Measurements from ENCODE around the gene KIF21A.

DNA sequence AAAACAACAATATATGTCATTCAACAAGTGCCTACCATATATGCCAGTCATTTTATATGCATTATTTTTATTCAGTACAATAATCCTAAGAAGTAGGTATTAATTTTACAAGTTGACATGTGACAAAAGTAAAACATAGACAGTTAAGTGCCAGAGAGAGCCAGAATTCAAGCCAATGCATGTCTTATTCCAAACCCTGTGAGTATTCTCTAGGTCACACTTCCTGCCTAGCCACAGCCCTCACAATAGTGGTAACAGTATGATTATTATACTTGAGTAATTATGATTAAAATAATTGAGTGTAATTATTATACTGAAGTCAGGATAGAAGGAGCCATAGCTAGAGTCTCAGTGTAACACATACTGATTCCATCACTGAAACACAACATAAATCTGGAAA is 52.2 kb downstream of the KIF21A start:
- TF ChIP-seq, protein P1, sequence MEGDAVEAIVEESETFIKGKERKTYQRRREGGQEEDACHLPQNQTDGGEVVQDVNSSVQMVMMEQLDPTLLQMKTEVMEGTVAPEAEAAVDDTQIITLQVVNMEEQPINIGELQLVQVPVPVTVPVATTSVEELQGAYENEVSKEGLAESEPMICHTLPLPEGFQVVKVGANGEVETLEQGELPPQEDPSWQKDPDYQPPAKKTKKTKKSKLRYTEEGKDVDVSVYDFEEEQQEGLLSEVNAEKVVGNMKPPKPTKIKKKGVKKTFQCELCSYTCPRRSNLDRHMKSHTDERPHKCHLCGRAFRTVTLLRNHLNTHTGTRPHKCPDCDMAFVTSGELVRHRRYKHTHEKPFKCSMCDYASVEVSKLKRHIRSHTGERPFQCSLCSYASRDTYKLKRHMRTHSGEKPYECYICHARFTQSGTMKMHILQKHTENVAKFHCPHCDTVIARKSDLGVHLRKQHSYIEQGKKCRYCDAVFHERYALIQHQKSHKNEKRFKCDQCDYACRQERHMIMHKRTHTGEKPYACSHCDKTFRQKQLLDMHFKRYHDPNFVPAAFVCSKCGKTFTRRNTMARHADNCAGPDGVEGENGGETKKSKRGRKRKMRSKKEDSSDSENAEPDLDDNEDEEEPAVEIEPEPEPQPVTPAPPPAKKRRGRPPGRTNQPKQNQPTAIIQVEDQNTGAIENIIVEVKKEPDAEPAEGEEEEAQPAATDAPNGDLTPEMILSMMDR (IDR thresholded peaks at IDR 0.05): no peak
- TF ChIP-seq POLR2AphosphoS5 (IDR thresholded peaks at IDR 0.05): no peak
- TF ChIP-seq POLR2A (IDR thresholded peaks at IDR 0.05): no peak
